ENCODE measurements around the gene KCTD13.

DNA sequence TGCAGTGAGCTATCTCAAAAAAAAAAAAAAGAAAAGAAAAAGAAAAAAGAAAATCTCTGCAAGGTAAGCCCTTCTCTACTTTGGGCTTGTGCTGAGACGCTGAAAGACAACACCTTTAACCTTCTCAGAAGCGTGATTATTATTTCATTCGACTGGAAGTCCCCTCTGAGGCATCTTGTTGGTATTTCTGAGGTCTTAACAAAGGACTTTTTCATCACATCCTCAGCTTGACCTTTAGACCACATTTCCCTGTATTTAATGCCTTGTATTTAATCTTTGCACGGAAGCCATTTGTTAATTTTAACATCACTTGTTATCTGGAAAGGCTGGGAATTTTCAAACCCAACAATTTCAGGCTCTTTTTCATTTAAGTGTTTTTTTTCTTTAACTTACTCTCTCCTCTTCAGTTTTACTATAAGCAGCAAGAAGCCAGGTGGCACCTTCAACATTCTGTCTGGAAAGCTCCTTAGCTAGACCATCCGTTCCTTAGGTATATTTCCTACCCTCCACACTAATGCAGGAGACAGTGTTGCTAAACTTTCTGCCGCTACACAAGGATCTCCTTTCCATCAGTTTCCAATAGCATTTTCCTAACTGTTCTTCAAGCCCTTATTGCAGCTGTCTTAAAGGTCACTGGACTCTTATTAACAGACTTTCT lies 10.3 kb downstream of the KCTD13 start:
- TF ChIP-seq SETDB1 (IDR thresholded peaks at IDR 0.05; ENCODE audit: insufficient read length, low read length) (no peak), ZFP41 (tag by site-specific recombination; IDR thresholded peaks at IDR 0.05; ENCODE audit: borderline replicate concordance) (no peak), ZNF248 (tag by site-specific recombination; IDR thresholded peaks at IDR 0.05) (no peak)
- TF ChIP-seq, protein P1, sequence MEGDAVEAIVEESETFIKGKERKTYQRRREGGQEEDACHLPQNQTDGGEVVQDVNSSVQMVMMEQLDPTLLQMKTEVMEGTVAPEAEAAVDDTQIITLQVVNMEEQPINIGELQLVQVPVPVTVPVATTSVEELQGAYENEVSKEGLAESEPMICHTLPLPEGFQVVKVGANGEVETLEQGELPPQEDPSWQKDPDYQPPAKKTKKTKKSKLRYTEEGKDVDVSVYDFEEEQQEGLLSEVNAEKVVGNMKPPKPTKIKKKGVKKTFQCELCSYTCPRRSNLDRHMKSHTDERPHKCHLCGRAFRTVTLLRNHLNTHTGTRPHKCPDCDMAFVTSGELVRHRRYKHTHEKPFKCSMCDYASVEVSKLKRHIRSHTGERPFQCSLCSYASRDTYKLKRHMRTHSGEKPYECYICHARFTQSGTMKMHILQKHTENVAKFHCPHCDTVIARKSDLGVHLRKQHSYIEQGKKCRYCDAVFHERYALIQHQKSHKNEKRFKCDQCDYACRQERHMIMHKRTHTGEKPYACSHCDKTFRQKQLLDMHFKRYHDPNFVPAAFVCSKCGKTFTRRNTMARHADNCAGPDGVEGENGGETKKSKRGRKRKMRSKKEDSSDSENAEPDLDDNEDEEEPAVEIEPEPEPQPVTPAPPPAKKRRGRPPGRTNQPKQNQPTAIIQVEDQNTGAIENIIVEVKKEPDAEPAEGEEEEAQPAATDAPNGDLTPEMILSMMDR (tag by site-specific recombination; IDR thresholded peaks at IDR 0.05), result no peak
